COLO668 (cell line): ENCODE results near the gene DPY19L2.
A peak's percentile ranks its signal among the peaks of the same experiment; 100 is the strongest.
"Not testable (repeated sequence)": the region's sequence is repeated elsewhere in the genome, so short reads cannot be mapped to it uniquely, and the experiment has no call there.

Source experiments
- DNase-seq: peaks from one replicate; lab custom pipeline; 2025; ENCODE audit not compliant: unreplicated experiment; lab: John Stamatoyannopoulos, UW

The DPY19L2 gene

DNA sequence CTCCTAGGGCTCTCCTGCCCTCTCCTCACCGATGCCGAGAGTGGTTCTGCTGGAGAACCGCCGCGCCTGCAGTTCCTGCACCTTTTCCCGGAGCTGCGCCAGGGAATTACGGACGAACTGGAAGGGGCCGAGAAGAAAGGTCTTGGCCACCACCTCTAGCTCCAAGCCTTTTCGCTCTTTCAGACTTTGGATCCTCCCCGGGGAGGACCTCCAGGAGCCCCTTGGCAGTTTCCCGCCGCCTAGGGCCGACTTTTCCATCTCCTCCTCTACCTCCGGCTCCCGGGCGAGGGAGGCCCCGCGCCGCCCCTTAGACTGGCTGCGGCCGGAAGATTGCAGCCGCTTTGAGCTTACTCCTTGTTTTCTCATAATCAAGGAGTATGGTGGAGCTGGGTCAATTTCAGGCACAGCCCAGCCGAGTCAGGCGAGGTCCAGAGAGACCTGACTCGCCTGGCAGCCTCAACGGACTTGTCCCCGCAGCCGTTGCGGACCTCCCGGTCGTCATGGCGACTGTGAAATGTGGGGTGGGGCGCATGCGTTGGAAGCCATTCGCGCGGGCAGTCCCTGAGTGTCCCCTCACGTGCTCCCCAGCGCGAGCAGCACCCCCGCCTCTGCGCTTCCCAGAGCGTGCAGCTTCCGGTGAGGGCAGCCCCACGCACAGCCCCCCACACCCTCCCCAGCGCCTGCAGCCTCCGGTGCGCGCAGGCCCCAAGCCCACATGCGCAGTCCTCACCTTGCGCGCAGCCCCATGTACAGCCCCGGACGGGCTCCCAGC is at the start of gene DPY19L2:
Gene DPY19L2 (minus strand): TSS at position 466 of the 772 bp plus-strand sequence. CDS start 100 bp downstream, at position 366.
- peak; percentile 95 for DNase-seq

- DNase-seq, result not testable (repeated sequence)
Measured at GRCh38 chr12:63716891-63717290, 48.6 kb upstream of the DPY19L2 start.

DNA sequence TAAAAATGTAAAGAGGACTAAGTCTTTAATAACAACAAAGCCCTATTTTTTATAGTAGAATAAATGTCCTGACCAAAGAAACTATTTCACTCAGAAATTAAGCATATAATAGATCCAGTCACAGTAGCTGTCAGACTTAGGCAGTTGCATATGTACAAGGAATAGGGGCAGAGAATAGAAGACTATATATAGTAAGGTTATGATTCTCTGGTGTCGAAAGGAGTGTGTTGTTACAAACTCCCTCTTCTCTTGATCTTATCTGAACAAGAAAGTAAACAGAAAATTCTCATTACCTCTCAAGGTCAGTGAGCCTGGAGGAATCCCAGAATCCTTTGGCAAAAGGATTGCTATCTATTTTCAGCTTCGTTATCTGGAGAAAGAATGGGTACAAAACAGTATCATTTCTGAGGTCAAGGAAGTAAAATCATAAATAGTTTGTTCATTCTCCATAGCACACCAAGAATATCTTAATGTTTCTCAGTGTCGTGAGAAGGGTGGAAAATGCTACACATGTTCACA is 46.9 kb upstream of the DPY19L2 start:
- not testable (repeated sequence) for DNase-seq

- DNase-seq, result not testable (repeated sequence)
Measured at GRCh38 chr12:63714409-63714808, 46.1 kb upstream of the DPY19L2 start.

GRCh38 chr12:63713681-63714075 is 45.4 kb upstream of the DPY19L2 start:
- DNase-seq, result not testable (repeated sequence)

- not testable (repeated sequence) for DNase-seq
Measured at GRCh38 chr12:63712979-63713680, 44.8 kb upstream of the DPY19L2 start.

DNA sequence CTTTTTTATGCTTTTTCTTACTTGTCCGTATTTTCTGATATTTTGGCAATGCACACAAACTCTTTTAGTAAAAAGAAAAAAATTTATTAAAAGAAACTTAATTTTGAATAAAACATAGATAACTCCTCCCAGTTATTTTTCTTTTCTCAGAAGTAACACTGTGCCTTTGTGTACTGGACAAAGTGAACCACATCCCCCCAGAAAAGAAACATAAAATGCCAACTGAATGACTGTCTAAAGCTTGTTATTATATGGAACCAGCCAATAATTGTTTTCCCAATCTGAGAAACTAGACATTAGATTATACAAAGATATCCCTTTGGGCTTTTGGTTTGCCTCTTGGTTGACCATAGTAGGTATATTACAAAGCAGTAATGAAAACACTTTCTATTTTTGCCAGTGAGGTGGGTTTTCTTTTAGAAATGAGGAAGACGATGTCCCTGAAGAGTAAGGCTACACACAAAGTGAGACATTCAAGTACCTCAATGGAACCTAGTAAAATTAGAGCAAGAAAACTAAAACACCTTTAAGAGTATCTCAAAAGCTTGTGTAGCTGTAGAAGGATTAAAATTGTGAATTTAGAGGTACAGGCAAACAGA is 44.2 kb upstream of the DPY19L2 start:
- not testable (repeated sequence) for DNase-seq

DNA sequence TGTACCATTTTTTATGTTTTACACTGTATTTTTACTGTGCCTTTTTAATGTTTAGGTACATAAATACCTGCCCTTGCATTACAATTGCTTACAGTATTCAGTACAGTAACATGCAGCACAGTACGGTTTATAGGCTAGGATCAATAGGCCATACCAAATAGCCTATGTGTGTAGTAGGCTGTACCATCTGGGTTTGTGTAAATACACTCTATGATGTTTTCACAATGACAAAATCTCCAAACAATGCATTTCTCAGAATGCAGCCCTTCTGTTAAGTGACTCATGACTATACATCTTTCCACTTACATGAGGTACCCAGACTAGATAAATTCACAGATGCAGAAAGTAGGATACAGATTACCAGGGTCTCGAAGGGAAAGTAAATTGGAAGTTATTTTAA is 43.0 kb upstream of the DPY19L2 start:
- not testable (repeated sequence) for DNase-seq

DNA sequence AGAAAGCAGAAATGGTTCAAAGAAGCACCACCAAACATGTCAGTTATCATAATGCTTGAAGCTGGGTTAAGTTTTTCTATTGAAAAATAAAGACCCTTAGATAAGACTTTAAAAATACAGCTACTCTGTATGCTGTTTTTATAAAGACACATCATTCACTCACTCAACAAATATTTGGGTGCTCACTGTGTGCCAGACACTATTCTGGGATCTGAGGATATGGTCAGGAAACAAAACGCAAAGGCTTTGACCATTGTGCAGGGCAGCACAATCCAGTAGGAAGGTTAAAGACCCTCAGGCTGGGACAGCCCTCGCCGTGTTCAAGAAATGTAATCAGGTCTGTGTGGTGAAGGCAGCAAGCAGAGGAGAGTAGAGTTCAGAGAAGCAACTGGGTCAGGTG is 38.0 kb upstream of the DPY19L2 start:
- DNase-seq, result no peak

- not testable (repeated sequence) for DNase-seq
Measured at GRCh38 chr12:63699678-63700382, 31.5 kb upstream of the DPY19L2 start.

DNA sequence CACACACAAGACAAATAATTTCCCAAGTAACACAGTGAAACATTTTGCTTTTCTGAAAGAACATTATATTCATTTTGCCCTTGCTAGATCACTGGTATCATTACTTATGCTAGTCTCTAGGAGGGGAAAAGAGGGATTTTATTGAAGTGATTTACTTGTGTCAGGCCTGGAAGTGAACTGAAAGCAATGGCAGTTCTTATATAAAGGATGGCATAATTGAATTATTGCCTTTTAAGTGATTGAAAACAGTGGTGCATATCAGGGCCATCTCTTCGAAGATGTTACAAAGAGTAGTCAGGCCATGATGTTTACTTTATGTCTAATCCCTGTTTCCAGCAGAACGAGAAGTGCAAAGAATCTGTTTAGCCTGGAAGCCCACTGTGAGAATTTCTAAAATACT is 30.7 kb upstream of the DPY19L2 start:
- DNase-seq, result not testable (repeated sequence)

DNA sequence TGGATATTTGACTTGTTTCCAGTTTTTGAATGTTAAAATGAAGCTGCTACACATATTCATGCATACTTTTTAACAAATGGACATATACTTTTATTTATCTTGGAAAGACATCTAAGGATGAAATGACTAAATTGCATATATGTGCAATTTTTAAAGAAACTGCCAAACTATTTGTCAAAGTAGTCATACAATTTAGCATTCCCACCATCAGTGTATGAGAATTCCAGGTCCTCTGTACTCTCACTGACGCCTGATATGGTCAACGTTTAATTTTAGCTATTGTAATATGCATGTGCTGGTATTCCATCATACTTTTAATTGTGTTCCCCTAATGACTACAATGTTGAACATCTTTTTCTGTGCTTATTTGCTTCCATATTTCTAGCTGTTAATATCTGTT is 22.5 kb upstream of the DPY19L2 start:
- not testable (repeated sequence) for DNase-seq

DNA sequence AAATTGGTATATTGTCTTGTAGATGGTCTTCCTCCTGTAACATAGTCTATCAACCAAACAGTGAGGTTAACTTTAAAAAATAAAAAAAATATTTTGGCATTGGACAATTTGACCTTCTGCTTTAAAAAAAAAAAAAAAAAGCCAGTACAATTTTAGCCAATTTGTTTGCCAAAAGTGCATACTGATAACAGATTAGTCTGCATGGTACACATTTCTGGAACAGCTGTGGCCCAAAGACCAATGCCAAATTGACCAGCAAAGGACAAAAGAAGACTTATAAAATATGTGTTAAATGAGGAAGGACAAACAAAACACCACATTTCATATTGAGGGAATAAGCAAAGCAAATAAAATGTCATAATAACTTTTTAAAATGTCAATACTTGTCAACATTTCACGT is 20.8 kb upstream of the DPY19L2 start:
- DNase-seq, result not testable (repeated sequence)

DNA sequence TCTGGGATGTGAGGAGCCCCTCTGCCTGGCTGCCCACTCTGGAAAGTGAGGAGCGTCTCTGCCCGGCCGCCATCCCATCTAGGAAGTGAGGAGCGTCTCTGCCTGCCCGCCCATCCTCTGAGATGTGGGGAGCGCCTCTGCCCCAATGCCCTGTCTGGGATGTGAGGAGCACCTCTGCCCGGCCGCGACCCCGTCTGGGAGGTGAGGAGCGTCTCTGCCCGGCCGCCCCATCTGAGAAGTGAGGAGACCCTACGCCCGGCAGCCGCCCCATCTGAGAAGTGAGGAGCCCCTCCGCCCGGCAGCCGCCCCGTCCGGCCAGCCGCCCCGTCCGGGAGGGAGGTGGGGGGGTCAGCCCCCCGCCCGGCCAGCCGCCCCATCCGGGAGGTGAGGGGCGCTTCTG is 18.3 kb upstream of the DPY19L2 start:
- not testable (repeated sequence) for DNase-seq

- DNase-seq, result not testable (repeated sequence)
Measured at GRCh38 chr12:63685789-63686188, 17.5 kb upstream of the DPY19L2 start.

DNA sequence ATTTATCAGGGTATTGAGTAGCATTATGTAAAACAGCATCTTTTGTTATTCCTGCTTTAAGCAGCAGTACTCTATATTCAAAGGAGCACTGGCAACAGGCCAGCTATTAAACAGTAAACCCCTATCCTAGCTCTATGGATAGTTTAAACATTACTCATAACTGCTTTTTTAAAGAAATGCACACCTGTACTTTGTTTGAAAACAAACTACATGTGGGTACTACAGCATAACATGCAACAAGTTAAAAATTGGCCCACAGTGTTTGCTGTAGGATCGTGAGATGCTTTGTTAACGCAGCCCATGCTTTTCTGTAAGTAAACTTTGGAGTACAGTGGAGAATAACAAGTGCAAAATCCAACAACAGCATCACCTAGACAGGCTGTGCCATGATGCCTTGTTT is 14.3 kb upstream of the DPY19L2 start:
- peak; percentile 69 for DNase-seq

DNA sequence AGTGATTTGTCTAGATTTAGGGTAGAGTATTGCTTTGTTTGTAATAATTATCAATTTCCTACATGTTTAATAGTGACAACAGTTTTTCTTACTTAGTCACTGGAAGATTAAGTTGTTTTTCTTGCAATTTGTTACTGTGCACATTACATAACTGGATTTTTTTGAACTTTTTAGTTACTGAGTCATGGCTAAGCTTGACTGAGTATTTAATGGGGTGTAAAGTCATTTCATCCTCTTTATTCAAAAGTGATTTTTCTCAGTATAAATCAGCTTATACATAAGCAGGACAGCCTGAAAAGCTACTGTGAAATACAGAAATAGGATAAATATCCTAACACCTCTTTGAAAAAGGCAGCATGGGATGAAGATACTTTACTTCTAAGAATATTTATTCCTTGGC is 12.5 kb upstream of the DPY19L2 start:
- not testable (repeated sequence) for DNase-seq

DNA sequence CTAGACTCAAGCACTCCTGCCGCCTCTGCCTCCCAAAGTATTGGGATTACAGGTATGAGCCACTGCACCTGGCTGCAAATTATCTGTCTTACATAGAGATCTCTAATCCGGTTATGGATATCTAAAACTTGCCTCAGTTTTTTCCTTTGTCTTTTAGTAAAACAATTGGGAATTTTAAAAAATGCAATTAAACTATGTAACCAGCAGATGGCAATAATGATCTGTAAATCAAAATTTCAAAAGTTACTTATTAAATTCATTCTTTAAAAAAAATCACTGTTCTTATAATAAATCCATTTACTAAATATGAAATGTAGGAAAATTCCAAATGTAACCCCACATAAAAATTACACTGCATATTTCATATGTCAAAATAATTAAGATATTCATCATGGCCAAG is 4.3 kb upstream of the DPY19L2 start:
- not testable (repeated sequence) for DNase-seq

- not testable (repeated sequence) for DNase-seq
Measured at GRCh38 chr12:63669936-63670335, 1.6 kb upstream of the DPY19L2 start.

GRCh38 chr12:63669427-63669826 is 1.1 kb upstream of the DPY19L2 start:
- not testable (repeated sequence) for DNase-seq

- peak; percentile 46 for DNase-seq
Measured at GRCh38 chr12:63668800-63669365, 590 bp upstream of the DPY19L2 start.
